ENCODE measurements around the gene MOV10. TPM values are rescaled to one million over a fixed set of nuclear protein-coding genes. Genes with fewer than 3 reads are reported as not detected.

MOV10 gene
- polyA plus RNA-seq, 1 donor from 2014 or later = 1.4 TPM

- no peaks in the 10 kb centered on the region for H3F3A ChIP-seq (ENCODE audit: insufficient read depth, low read length, poor library complexity, severe bottlenecking)
- no peak overlapping the region for H3K4me3 ChIP-seq (ENCODE audit: low read length)
- no peaks in the 10 kb centered on the region for H3K36me3 ChIP-seq (ENCODE audit: insufficient read depth, low read length)
- H3K79me2 ChIP-seq (replicated peaks; ENCODE audit: insufficient read depth, low read length) = peaks cover 83% of the 10 kb centered on the region
- H3K9me3 ChIP-seq (ENCODE audit: low read length) = no peaks in the 10 kb centered on the region
- no peak overlapping the region for H3K4me2 ChIP-seq (ENCODE audit: low read length)
- H4K20me1 ChIP-seq (ENCODE audit: insufficient read depth) = peaks cover 3% of the 10 kb centered on the region
- H3K27ac ChIP-seq (ENCODE audit: low read length) = no peak overlapping the region
- TF ChIP-seq TAF1 (IDR thresholded peaks at IDR 0.05; ENCODE audit: low read depth) = no peak
- TF ChIP-seq EZH2 (IDR thresholded peaks at IDR 0.05; ENCODE audit: borderline replicate concordance, insufficient read depth, low read length, poor library complexity, severe bottlenecking) = no peak
- TF ChIP-seq RAD21 (conservative IDR thresholded peaks at IDR 0.05) = no peak
- TF ChIP-seq MXI1 (conservative IDR thresholded peaks at IDR 0.05; ENCODE audit: poor library complexity, severe bottlenecking) = no peak
- no peak for TF ChIP-seq CTCF (IDR thresholded peaks at IDR 0.05; ENCODE audit: poor library complexity, severe bottlenecking)
- no peak for TF ChIP-seq SMC3 (conservative IDR thresholded peaks at IDR 0.05; ENCODE audit: poor library complexity)
- no peak for TF ChIP-seq EP300 (conservative IDR thresholded peaks at IDR 0.05; ENCODE audit: poor library complexity, severe bottlenecking)
- TF ChIP-seq, protein P1, sequence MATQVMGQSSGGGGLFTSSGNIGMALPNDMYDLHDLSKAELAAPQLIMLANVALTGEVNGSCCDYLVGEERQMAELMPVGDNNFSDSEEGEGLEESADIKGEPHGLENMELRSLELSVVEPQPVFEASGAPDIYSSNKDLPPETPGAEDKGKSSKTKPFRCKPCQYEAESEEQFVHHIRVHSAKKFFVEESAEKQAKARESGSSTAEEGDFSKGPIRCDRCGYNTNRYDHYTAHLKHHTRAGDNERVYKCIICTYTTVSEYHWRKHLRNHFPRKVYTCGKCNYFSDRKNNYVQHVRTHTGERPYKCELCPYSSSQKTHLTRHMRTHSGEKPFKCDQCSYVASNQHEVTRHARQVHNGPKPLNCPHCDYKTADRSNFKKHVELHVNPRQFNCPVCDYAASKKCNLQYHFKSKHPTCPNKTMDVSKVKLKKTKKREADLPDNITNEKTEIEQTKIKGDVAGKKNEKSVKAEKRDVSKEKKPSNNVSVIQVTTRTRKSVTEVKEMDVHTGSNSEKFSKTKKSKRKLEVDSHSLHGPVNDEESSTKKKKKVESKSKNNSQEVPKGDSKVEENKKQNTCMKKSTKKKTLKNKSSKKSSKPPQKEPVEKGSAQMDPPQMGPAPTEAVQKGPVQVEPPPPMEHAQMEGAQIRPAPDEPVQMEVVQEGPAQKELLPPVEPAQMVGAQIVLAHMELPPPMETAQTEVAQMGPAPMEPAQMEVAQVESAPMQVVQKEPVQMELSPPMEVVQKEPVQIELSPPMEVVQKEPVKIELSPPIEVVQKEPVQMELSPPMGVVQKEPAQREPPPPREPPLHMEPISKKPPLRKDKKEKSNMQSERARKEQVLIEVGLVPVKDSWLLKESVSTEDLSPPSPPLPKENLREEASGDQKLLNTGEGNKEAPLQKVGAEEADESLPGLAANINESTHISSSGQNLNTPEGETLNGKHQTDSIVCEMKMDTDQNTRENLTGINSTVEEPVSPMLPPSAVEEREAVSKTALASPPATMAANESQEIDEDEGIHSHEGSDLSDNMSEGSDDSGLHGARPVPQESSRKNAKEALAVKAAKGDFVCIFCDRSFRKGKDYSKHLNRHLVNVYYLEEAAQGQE (IDR thresholded peaks at IDR 0.05; ENCODE audit: borderline replicate concordance) = no peak
- TF ChIP-seq POLR2AphosphoS5 (IDR thresholded peaks at IDR 0.05) = no peak
- H2AFZ ChIP-seq (ENCODE audit: low read depth, low read length) = no peak overlapping the region
- H3K9ac ChIP-seq (ENCODE audit: low read length) = no peak overlapping the region
- H3K9me2 ChIP-seq (ENCODE audit: insufficient read depth, low read length) = no peaks in the 10 kb centered on the region
- no peaks in the 10 kb centered on the region for H3K27me3 ChIP-seq (ENCODE audit: insufficient read depth, low read depth, low read length)
Measured at GRCh38 chr1:112626887-112627286, 47.6 kb upstream of the MOV10 start.

DNA sequence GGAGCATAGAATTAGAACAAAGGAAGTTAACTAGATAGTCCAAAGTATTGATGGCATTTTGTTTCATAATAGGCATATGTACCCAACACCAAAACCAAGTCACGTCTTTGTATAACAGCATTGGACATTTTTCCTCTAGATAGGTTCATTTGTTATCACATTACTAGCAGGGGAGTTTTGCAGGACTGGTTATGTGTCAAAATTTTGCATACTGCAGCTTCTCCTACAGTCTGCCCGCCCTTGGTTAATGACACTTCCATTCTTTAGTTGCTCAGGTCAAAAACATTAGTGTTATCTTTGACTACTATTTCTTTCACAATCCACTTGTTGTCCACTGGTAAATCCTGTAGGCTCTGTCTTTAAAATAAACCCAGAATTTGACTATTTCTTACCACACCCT lies 45.9 kb upstream of the MOV10 start:
- no peak overlapping the region for H2AFZ ChIP-seq (ENCODE audit: low read depth, low read length)
- H3K4me2 ChIP-seq (ENCODE audit: low read length) = no peak overlapping the region
- no peak overlapping the region for H3K4me3 ChIP-seq (ENCODE audit: low read length)
- no peak overlapping the region for H3K27ac ChIP-seq (ENCODE audit: low read length)
- H4K20me1 ChIP-seq (ENCODE audit: insufficient read depth) = peaks cover 3% of the 10 kb centered on the region
- no peaks in the 10 kb centered on the region for H3K36me3 ChIP-seq (ENCODE audit: insufficient read depth, low read length)
- no peaks in the 10 kb centered on the region for H3F3A ChIP-seq (ENCODE audit: insufficient read depth, low read length, poor library complexity, severe bottlenecking)
- H3K79me2 ChIP-seq (replicated peaks; ENCODE audit: insufficient read depth, low read length) = peaks cover 86% of the 10 kb centered on the region
- no peaks in the 10 kb centered on the region for H3K9me2 ChIP-seq (ENCODE audit: insufficient read depth, low read length)
- no peak overlapping the region for H3K9ac ChIP-seq (ENCODE audit: low read length)
- H3K9me3 ChIP-seq (ENCODE audit: low read length) = no peaks in the 10 kb centered on the region
- TF ChIP-seq EP300 (conservative IDR thresholded peaks at IDR 0.05; ENCODE audit: poor library complexity, severe bottlenecking) (no peak), TAF1 (IDR thresholded peaks at IDR 0.05; ENCODE audit: low read depth) (no peak), POLR2AphosphoS5 (IDR thresholded peaks at IDR 0.05) (no peak), CTCF (IDR thresholded peaks at IDR 0.05; ENCODE audit: poor library complexity, severe bottlenecking) (no peak), SMC3 (conservative IDR thresholded peaks at IDR 0.05; ENCODE audit: poor library complexity) (no peak), EZH2 (IDR thresholded peaks at IDR 0.05; ENCODE audit: borderline replicate concordance, insufficient read depth, low read length, poor library complexity, severe bottlenecking) (no peak), MXI1 (conservative IDR thresholded peaks at IDR 0.05; ENCODE audit: poor library complexity, severe bottlenecking) (no peak), RAD21 (conservative IDR thresholded peaks at IDR 0.05) (no peak)
- TF ChIP-seq, protein P1 (IDR thresholded peaks at IDR 0.05; ENCODE audit: borderline replicate concordance) = no peak
- H3K27me3 ChIP-seq (ENCODE audit: insufficient read depth, low read depth, low read length) = no peaks in the 10 kb centered on the region
